Activated gamma-delta T cell treated with Interleukin-2 at 50 U/mL for 16 hours (primary cell): Measurements from ENCODE around the gene RPL37.
"Not testable (repeated sequence)": the region's sequence is repeated elsewhere in the genome, so short reads cannot be mapped to it uniquely, and the experiment has no call there.

Source experiments
- DNase-seq: peaks from one replicate; pipeline ENCODE4 v3.0.0-alpha.2; 2020

The RPL37 gene

GRCh38 chr5:40796487-40796889, 38.5 kb downstream of the RPL37 start:
- no peak for DNase-seq

- not testable (repeated sequence) for DNase-seq
These were observed 40.1 kb downstream of the RPL37 start for GRCh38 chr5:40794877-40795276.

GRCh38 chr5:40794340-40794739, 40.7 kb downstream of the RPL37 start:
- DNase-seq: not testable (repeated sequence)

- not testable (repeated sequence) for DNase-seq
These were observed 42.3 kb downstream of the RPL37 start for GRCh38 chr5:40792691-40793090.

- no peak for DNase-seq
These were observed 43.3 kb downstream of the RPL37 start for GRCh38 chr5:40791715-40792139.

GRCh38 chr5:40790947-40791593, 44.0 kb downstream of the RPL37 start:
- DNase-seq: no peak

GRCh38 chr5:40788941-40789340, 46.1 kb downstream of the RPL37 start:
- DNase-seq: not testable (repeated sequence)

GRCh38 chr5:40787986-40788385, 47.0 kb downstream of the RPL37 start:
- DNase-seq: no peak

- DNase-seq: not testable (repeated sequence)
These were observed 48.4 kb downstream of the RPL37 start for GRCh38 chr5:40786664-40787063.

- no peak for DNase-seq
These were observed 50.1 kb downstream of the RPL37 start for GRCh38 chr5:40784916-40785315.

GRCh38 chr5:40784027-40784653, 50.9 kb downstream of the RPL37 start:
- no peak for DNase-seq

GRCh38 chr5:40781843-40782409, 53.1 kb downstream of the RPL37 start:
- DNase-seq: no peak

- no peak for DNase-seq
These were observed 54.2 kb downstream of the RPL37 start for GRCh38 chr5:40780858-40781257.

GRCh38 chr5:40780199-40780598, 54.8 kb downstream of the RPL37 start:
- DNase-seq: no peak

GRCh38 chr5:40779561-40779960, 55.5 kb downstream of the RPL37 start:
- DNase-seq: no peak

- no peak for DNase-seq
These were observed 56.9 kb downstream of the RPL37 start for GRCh38 chr5:40778133-40778532.

- DNase-seq: no peak
These were observed 58.4 kb downstream of the RPL37 start for GRCh38 chr5:40776658-40776977.

- no peak for DNase-seq
These were observed 59.0 kb downstream of the RPL37 start for GRCh38 chr5:40775846-40776657.
